Measurements from ENCODE around the gene PPM1L.

Gene PPM1L

GRCh38 chr3:160885791-160886286, 129.8 kb downstream of the PPM1L start:
- Histone ChIP-seq H2AFZ (ENCODE audit: low read length) (no peak overlapping the region), H3K4me2 (ENCODE audit: low read depth, low read length) (no peak overlapping the region), H3K27ac (ENCODE audit: low read length) (no peak overlapping the region)

GRCh38 chr3:160886421-160886820, 130.4 kb downstream of the PPM1L start:
- Histone ChIP-seq H3K9me2 (replicated peaks; ENCODE audit: insufficient read depth, low read length) (no peaks in the 10 kb centered on the region), H3K36me3 (replicated peaks; ENCODE audit: insufficient read depth, low read length) (no peaks in the 10 kb centered on the region), H2AFZ (ENCODE audit: low read length) (no peak overlapping the region), H3K4me3 (ENCODE audit: low read length) (no peak overlapping the region), H3K27ac (ENCODE audit: low read length) (no peak overlapping the region), H3F3A (ENCODE audit: insufficient read depth, low read length) (no peaks in the 10 kb centered on the region), H4K20me1 (ENCODE audit: insufficient read depth, low read length) (no peaks in the 10 kb centered on the region), H3K79me2 (ENCODE audit: low read length) (no peaks in the 10 kb centered on the region), H3K9me3 (replicated peaks; ENCODE audit: insufficient read depth, low read length) (no peaks in the 10 kb centered on the region), H3K9ac (ENCODE audit: low read length) (no peak overlapping the region), H3K4me1 (ENCODE audit: low read length) (no peaks in the 10 kb centered on the region), H3K4me2 (ENCODE audit: low read depth, low read length) (no peak overlapping the region), H3K27me3 (replicated peaks; ENCODE audit: insufficient read depth, low read length) (no peaks in the 10 kb centered on the region)
- no peak for DNase-seq
- no peak for TF ChIP-seq CTCF (IDR thresholded peaks at IDR 0.05; ENCODE audit: low read length)
- TF ChIP-seq EZH2 (optimal IDR thresholded peaks at IDR 0.05; ENCODE audit: low read depth, low read length) = no peak
- TF ChIP-seq EZH2phosphoT487 (IDR thresholded peaks at IDR 0.05; ENCODE audit: low read length) = no peak

More at GRCh38 chr3:160885791-160886286, 129.8 kb downstream of the PPM1L start:
- H3K4me3 ChIP-seq (ENCODE audit: low read length) = no peak overlapping the region
- no peaks in the 10 kb centered on the region for H3F3A ChIP-seq (ENCODE audit: insufficient read depth, low read length)
- H3K27me3 ChIP-seq (replicated peaks; ENCODE audit: insufficient read depth, low read length) = no peaks in the 10 kb centered on the region
- H3K9me3 ChIP-seq (replicated peaks; ENCODE audit: insufficient read depth, low read length) = no peaks in the 10 kb centered on the region
- no peaks in the 10 kb centered on the region for H3K79me2 ChIP-seq (ENCODE audit: low read length)
- no peak for TF ChIP-seq EZH2phosphoT487 (IDR thresholded peaks at IDR 0.05; ENCODE audit: low read length)
- TF ChIP-seq EZH2 (optimal IDR thresholded peaks at IDR 0.05; ENCODE audit: low read depth, low read length) = no peak
- no peak for TF ChIP-seq CTCF (IDR thresholded peaks at IDR 0.05; ENCODE audit: low read length)
- DNase-seq = peak; percentile 28
- H3K36me3 ChIP-seq (replicated peaks; ENCODE audit: insufficient read depth, low read length) = no peaks in the 10 kb centered on the region
- no peak overlapping the region for H3K9ac ChIP-seq (ENCODE audit: low read length)
- no peaks in the 10 kb centered on the region for H4K20me1 ChIP-seq (ENCODE audit: insufficient read depth, low read length)
- H3K9me2 ChIP-seq (replicated peaks; ENCODE audit: insufficient read depth, low read length) = no peaks in the 10 kb centered on the region
- no peaks in the 10 kb centered on the region for H3K4me1 ChIP-seq (ENCODE audit: low read length)

GRCh38 chr3:160893207-160893606, 137.2 kb downstream of the PPM1L start:
- no peak for DNase-seq
- Histone ChIP-seq H3K9ac (ENCODE audit: low read length) (no peak overlapping the region), H3K27me3 (replicated peaks; ENCODE audit: insufficient read depth, low read length) (no peaks in the 10 kb centered on the region), H3K27ac (ENCODE audit: low read length) (no peak overlapping the region), H4K20me1 (ENCODE audit: insufficient read depth, low read length) (no peaks in the 10 kb centered on the region), H3K4me3 (ENCODE audit: low read length) (no peak overlapping the region), H3K4me1 (ENCODE audit: low read length) (no peaks in the 10 kb centered on the region), H3K9me2 (replicated peaks; ENCODE audit: insufficient read depth, low read length) (no peaks in the 10 kb centered on the region), H3K4me2 (ENCODE audit: low read depth, low read length) (no peak overlapping the region), H3K36me3 (replicated peaks; ENCODE audit: insufficient read depth, low read length) (no peaks in the 10 kb centered on the region), H3K79me2 (ENCODE audit: low read length) (no peaks in the 10 kb centered on the region), H3K9me3 (replicated peaks; ENCODE audit: insufficient read depth, low read length) (no peaks in the 10 kb centered on the region), H3F3A (ENCODE audit: insufficient read depth, low read length) (no peaks in the 10 kb centered on the region), H2AFZ (ENCODE audit: low read length) (no peak overlapping the region)
- no peak for TF ChIP-seq EZH2 (optimal IDR thresholded peaks at IDR 0.05; ENCODE audit: low read depth, low read length)
- TF ChIP-seq CTCF (IDR thresholded peaks at IDR 0.05; ENCODE audit: low read length) = no peak
- TF ChIP-seq EZH2phosphoT487 (IDR thresholded peaks at IDR 0.05; ENCODE audit: low read length) = no peak
